Uterus (tissue), 2 donors: ENCODE measurements around the gene FOXI1.

Experiments
- POLR2A ChIP-seq, 2 donors: fragments of 450-650 bp; IDR thresholded peaks; one replicate each; pipeline ENCODE4 v1.6.1; 2016; ENCODE audit warnings: antibody characterized with exemption in 2 of 2, mild to moderate bottlenecking in 1 of 2, moderate library complexity in 1 of 2
- TF ChIP-seq, protein P1 (sequence below), 4 experiments: fragments of 200-600 bp in 2 of 4; fragments of 450-650 bp in 2 of 4; sonication (generic) in 2 of 4; IDR thresholded peaks; one replicate each; pipeline ENCODE4 v1.5.1; 2016 to 2019; ENCODE audit warnings: antibody characterized with exemption in 4 of 4, mild to moderate bottlenecking in 2 of 4, moderate library complexity in 1 of 4

DNA sequence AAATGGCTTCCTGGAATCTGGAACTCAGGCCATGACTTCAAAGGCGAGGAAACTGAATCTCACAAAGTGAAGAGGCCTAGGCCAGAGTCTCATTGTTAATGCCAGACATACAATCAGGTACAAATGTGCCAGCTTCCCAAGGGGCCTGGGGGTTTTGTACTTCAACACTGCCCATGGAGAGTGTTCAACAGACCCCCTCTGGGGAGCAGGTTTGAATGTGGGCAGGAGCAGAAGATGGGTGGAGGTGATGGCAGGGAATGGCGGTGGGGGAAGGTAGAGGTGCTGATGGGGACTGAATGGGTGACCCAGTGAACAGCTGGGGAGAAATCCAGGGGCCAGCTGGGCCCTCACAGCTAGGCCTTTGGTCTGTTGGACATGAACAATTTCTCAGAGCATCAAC is 12.0 kb downstream of the FOXI1 start:
- TF ChIP-seq, protein P1, sequence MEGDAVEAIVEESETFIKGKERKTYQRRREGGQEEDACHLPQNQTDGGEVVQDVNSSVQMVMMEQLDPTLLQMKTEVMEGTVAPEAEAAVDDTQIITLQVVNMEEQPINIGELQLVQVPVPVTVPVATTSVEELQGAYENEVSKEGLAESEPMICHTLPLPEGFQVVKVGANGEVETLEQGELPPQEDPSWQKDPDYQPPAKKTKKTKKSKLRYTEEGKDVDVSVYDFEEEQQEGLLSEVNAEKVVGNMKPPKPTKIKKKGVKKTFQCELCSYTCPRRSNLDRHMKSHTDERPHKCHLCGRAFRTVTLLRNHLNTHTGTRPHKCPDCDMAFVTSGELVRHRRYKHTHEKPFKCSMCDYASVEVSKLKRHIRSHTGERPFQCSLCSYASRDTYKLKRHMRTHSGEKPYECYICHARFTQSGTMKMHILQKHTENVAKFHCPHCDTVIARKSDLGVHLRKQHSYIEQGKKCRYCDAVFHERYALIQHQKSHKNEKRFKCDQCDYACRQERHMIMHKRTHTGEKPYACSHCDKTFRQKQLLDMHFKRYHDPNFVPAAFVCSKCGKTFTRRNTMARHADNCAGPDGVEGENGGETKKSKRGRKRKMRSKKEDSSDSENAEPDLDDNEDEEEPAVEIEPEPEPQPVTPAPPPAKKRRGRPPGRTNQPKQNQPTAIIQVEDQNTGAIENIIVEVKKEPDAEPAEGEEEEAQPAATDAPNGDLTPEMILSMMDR (IDR thresholded peaks at IDR 0.05), result no peak
- no peak for TF ChIP-seq POLR2A (IDR thresholded peaks at IDR 0.05)
